K562 (cell line): Measurements from ENCODE around the gene SLC7A11. TPM values are rescaled to one million over a fixed set of nuclear protein-coding genes. Genes with fewer than 3 reads are reported as not detected.

Experiments
- NELFE ChIP-seq: IDR thresholded peaks from 2 replicates; pipeline ENCODE4 v1.6.1; 2011; ENCODE audit warnings: mild to moderate bottlenecking; ENCODE audit not compliant: insufficient read depth, insufficient read length
- NFE2 ChIP-seq: IDR thresholded peaks from 2 replicates; pipeline ENCODE4 v1.6.1; 2014; ENCODE audit warnings: antibody characterized with exemption, low read depth
- POLR2AphosphoS5 ChIP-seq: IDR thresholded peaks from 2 replicates; pipeline ENCODE4 v1.6.1; 2011; ENCODE audit warnings: mild to moderate bottlenecking, low read depth, low read length, moderate library complexity; ENCODE audit not compliant: control insufficient read depth, insufficient read depth
- POLR3G ChIP-seq: IDR thresholded peaks from 2 replicates; pipeline ENCODE4 v1.6.1; 2011; ENCODE audit not compliant: insufficient read length, insufficient replicate concordance; ENCODE audit errors: extremely low read depth
- RBM14 ChIP-seq: fragments of 200-400 bp; formaldehyde crosslinking; IDR thresholded peaks from 2 replicates; pipeline ENCODE4 v1.6.1; 2018; ENCODE audit warnings: low read depth, mild to moderate bottlenecking, low read length, moderate library complexity, borderline replicate concordance; ENCODE audit not compliant: insufficient read depth
- SP2 ChIP-seq: IDR thresholded peaks from 2 replicates; pipeline ENCODE4 v1.6.1; 2011; ENCODE audit warnings: mild to moderate bottlenecking, low read depth, low read length, moderate library complexity; ENCODE audit not compliant: poor library complexity, severe bottlenecking; ENCODE audit errors: extremely low read depth
- TAF15 ChIP-seq: fragments of 200-400 bp; formaldehyde crosslinking; IDR thresholded peaks from 2 replicates; pipeline ENCODE4 v1.6.1; 2017; ENCODE audit warnings: mild to moderate bottlenecking, low read depth, low read length, moderate library complexity
- ZNF24 ChIP-seq: fragments of 450-650 bp; IDR thresholded peaks from 2 replicates; pipeline ENCODE4 v1.6.1; 2016
- polyA plus RNA-seq, 8 experiments: library from polyadenylated mRNA; depleted of rRNA in 4 of 8; stranded (reverse) in 5 of 8; unstranded in 3 of 8; fragments of >200 nt; fragmentation: Nextera tagmentation in 2 of 8; fragmentation: Illumina TruSeq in 1 of 8; extraction: Ambion mirVana in 2 of 8; extraction: Trizol in 1 of 8; gene quantifications; 2 replicates each; pipeline versions ENCODE4 v1.2.1 to v1.2.3, GENCODE V29; 2011 to 2014; ENCODE audit warnings: inconsistent platforms in 1 of 8, missing spikeins in 1 of 8
- total RNA-seq, 7 experiments: library from RNA; depleted of rRNA in 6 of 7; stranded (reverse); fragments of >200 nt in 6 of 7; fragmentation: Illumina TruSeq in 2 of 7; extraction: Trizol in 2 of 7; gene quantifications; 2 replicates each; pipeline versions ENCODE4 v1.2.1 to v1.2.3, GENCODE V29; 2011 to 2021; ENCODE audit warnings: low replicate concordance in 1 of 7
- TF ChIP-seq, protein P1 (sequence below): IDR thresholded peaks from 3 replicates; pipeline ENCODE4 v1.6.1; 2011; ENCODE audit warnings: borderline replicate concordance, mild to moderate bottlenecking, moderate library complexity; ENCODE audit not compliant: insufficient read length; ENCODE audit errors: extremely low read depth
- TF ChIP-seq, protein P2 (sequence below): sonication (generic); formaldehyde crosslinking; IDR thresholded peaks from 2 replicates; pipeline ENCODE4 v1.8.0; 2022; ENCODE audit warnings: mild to moderate bottlenecking, missing genetic modification reagents
- TF ChIP-seq, protein P3 (sequence below): fragments of 250-450 bp; sonication (Bioruptor Pico); IDR thresholded peaks from 2 replicates; pipeline ENCODE4 v1.8.0; 2022; ENCODE audit warnings: moderate library complexity, mild to moderate bottlenecking, inconsistent platforms
- TF ChIP-seq, protein P4 (sequence below): fragments of 450-650 bp; IDR thresholded peaks from 2 replicates; pipeline ENCODE4 v1.6.1; 2018; ENCODE audit warnings: mild to moderate bottlenecking, low read depth; ENCODE audit not compliant: partially characterized antibody
- TF ChIP-seq, protein P5 (sequence below): fragments of 250-450 bp; sonication (Bioruptor Pico); IDR thresholded peaks from 2 replicates; pipeline ENCODE4 v1.8.0; 2022; ENCODE audit warnings: inconsistent platforms

Gene SLC7A11
- total and polyA plus RNA-seq, 9 of the 15 experiments (the other 6 are each of a cell fraction or from before 2014, with no cell fraction given): 4.5 to 26.1 (median 13.5) TPM

DNA sequence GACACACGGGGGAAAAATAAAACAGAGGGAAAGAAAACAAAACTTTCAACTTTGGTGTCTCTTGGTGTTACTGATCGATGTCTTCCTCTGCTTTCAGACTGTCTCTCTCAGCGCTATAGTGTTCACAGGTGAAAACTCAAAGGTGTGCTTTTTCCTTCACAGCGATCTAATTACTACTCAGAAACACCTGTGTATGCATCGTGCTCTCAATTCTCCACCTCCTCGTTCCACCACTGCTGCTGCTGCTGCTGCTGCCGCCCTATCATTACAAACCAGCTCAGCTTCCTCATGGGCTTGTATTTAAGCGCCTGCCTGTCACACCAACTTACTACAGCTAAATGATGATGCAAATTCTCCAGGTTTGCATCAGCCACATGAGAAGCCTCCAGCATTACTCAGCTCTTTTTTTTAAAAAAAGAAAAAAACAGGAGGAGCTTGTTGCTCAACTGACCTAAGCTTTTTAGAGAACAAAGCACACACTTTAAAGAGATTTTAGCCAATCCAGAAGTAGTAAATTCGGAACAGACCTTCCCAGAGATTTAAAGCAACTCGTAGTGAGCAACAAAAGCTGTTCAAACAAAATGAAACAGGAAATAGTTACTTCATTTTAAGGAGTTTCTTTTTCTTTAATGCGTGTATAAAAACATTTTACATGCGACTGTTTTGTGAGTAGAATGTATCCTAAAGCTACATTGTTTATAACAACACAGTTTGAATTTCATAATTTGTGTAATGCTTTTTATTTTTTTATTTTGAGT is at the start of gene SLC7A11 (continued):
- TF ChIP-seq, protein P1, sequence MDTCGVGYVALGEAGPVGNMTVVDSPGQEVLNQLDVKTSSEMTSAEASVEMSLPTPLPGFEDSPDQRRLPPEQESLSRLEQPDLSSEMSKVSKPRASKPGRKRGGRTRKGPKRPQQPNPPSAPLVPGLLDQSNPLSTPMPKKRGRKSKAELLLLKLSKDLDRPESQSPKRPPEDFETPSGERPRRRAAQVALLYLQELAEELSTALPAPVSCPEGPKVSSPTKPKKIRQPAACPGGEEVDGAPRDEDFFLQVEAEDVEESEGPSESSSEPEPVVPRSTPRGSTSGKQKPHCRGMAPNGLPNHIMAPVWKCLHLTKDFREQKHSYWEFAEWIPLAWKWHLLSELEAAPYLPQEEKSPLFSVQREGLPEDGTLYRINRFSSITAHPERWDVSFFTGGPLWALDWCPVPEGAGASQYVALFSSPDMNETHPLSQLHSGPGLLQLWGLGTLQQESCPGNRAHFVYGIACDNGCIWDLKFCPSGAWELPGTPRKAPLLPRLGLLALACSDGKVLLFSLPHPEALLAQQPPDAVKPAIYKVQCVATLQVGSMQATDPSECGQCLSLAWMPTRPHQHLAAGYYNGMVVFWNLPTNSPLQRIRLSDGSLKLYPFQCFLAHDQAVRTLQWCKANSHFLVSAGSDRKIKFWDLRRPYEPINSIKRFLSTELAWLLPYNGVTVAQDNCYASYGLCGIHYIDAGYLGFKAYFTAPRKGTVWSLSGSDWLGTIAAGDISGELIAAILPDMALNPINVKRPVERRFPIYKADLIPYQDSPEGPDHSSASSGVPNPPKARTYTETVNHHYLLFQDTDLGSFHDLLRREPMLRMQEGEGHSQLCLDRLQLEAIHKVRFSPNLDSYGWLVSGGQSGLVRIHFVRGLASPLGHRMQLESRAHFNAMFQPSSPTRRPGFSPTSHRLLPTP: no peak
- TF ChIP-seq RBM14: no peak
- TF ChIP-seq SP2: no peak
- TF ChIP-seq, protein P2, sequence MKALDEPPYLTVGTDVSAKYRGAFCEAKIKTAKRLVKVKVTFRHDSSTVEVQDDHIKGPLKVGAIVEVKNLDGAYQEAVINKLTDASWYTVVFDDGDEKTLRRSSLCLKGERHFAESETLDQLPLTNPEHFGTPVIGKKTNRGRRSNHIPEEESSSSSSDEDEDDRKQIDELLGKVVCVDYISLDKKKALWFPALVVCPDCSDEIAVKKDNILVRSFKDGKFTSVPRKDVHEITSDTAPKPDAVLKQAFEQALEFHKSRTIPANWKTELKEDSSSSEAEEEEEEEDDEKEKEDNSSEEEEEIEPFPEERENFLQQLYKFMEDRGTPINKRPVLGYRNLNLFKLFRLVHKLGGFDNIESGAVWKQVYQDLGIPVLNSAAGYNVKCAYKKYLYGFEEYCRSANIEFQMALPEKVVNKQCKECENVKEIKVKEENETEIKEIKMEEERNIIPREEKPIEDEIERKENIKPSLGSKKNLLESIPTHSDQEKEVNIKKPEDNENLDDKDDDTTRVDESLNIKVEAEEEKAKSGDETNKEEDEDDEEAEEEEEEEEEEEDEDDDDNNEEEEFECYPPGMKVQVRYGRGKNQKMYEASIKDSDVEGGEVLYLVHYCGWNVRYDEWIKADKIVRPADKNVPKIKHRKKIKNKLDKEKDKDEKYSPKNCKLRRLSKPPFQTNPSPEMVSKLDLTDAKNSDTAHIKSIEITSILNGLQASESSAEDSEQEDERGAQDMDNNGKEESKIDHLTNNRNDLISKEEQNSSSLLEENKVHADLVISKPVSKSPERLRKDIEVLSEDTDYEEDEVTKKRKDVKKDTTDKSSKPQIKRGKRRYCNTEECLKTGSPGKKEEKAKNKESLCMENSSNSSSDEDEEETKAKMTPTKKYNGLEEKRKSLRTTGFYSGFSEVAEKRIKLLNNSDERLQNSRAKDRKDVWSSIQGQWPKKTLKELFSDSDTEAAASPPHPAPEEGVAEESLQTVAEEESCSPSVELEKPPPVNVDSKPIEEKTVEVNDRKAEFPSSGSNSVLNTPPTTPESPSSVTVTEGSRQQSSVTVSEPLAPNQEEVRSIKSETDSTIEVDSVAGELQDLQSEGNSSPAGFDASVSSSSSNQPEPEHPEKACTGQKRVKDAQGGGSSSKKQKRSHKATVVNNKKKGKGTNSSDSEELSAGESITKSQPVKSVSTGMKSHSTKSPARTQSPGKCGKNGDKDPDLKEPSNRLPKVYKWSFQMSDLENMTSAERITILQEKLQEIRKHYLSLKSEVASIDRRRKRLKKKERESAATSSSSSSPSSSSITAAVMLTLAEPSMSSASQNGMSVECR: no peak; the same call in 1 of the 2 replicates
- TF ChIP-seq, protein P3, sequence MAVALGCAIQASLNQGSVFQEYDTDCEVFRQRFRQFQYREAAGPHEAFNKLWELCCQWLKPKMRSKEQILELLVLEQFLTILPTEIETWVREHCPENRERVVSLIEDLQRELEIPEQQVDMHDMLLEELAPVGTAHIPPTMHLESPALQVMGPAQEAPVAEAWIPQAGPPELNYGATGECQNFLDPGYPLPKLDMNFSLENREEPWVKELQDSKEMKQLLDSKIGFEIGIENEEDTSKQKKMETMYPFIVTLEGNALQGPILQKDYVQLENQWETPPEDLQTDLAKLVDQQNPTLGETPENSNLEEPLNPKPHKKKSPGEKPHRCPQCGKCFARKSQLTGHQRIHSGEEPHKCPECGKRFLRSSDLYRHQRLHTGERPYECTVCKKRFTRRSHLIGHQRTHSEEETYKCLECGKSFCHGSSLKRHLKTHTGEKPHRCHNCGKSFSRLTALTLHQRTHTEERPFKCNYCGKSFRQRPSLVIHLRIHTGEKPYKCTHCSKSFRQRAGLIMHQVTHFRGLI (CRISPR knock-in tag): no peak
- peak; percentile 93 for TF ChIP-seq POLR2AphosphoS5
- TF ChIP-seq, protein P4, sequence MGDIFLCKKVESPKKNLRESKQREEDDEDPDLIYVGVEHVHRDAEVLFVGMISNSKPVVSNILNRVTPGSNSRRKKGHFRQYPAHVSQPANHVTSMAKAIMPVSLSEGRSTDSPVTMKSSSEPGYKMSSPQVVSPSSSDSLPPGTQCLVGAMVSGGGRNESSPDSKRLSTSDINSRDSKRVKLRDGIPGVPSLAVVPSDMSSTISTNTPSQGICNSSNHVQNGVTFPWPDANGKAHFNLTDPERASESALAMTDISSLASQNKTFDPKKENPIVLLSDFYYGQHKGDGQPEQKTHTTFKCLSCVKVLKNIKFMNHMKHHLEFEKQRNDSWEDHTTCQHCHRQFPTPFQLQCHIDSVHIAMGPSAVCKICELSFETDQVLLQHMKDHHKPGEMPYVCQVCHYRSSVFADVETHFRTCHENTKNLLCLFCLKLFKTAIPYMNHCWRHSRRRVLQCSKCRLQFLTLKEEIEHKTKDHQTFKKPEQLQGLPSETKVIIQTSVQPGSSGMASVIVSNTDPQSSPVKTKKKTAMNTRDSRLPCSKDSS: no peak
- no peak for TF ChIP-seq TAF15
- TF ChIP-seq POLR3G: no peak
- TF ChIP-seq ZNF24: no peak
- TF ChIP-seq, protein P5, sequence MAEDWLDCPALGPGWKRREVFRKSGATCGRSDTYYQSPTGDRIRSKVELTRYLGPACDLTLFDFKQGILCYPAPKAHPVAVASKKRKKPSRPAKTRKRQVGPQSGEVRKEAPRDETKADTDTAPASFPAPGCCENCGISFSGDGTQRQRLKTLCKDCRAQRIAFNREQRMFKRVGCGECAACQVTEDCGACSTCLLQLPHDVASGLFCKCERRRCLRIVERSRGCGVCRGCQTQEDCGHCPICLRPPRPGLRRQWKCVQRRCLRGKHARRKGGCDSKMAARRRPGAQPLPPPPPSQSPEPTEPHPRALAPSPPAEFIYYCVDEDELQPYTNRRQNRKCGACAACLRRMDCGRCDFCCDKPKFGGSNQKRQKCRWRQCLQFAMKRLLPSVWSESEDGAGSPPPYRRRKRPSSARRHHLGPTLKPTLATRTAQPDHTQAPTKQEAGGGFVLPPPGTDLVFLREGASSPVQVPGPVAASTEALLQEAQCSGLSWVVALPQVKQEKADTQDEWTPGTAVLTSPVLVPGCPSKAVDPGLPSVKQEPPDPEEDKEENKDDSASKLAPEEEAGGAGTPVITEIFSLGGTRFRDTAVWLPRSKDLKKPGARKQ (CRISPR knock-in tag): no peak
- TF ChIP-seq NELFE: no peak
- TF ChIP-seq NFE2: peak; percentile 97
